ENCODE results near the gene FOXA3. TPM values are rescaled to one million over a fixed set of nuclear protein-coding genes. Genes with fewer than 3 reads are reported as not detected.
"Not testable (repeated sequence)": the region's sequence is repeated elsewhere in the genome, so short reads cannot be mapped to it uniquely, and the experiment has no call there.

The FOXA3 gene
- polyA plus RNA-seq, 1 donor, result 0.12 TPM

- no peak for DNase-seq
Observed at GRCh38 chr19:45887200-45887710, 23.1 kb downstream of the FOXA3 start.

GRCh38 chr19:45889210-45889885 lies 25.2 kb downstream of the FOXA3 start:
- no peak for DNase-seq

- no peak for DNase-seq
Observed at GRCh38 chr19:45890877-45891276, 26.8 kb downstream of the FOXA3 start.

DNA sequence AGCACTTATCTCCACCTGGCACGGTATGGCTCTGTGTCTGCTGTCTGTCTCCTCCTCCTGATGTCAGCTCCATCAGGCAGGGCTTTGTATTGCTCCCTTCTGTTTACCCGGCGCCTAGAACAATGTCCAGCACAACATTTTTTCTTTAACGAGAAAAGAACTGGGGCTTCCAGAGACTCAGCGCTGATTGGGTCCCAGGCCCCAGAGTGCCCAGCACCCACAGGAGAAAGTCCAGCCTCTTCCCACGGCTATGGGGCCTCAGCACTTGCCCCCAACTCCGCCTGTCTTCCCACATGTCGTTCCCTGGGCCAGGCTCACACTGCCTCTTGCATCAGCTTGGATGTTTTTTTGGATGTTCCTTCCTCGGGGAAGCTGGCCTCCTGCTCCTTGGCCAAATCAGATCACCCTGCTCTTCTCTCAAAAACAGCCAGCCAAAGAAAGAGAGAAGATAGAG lies 31.4 kb downstream of the FOXA3 start:
- DNase-seq, result no peak

DNA sequence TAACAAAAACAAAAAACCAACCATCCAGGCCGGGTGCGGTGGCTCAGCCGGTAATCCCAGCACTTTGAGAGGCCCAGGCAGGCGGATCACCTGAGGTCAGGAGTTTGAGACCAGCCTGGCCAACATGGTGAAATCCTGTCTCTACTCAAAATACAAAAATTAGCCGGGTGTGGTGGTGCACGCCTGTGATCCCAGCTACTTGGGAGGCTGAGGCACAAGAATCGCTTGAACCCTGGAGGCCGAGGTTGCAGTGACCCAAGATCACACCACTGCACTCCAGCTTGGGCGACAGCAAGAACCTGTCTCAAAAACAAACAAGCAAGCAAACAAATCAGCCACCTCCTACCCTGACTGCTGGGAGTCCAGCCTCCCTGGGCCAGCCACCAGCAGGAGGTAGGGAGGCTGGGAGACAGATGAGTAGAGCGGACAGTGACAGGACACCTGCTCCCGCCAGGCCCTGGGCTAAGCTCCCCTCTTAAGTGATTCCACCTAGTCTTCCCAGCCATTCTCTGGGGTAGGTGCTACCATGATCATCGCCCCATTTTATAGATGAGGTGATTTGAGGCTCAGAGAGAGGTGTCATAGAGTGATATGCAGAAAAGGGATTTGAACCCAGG lies 32.0 kb downstream of the FOXA3 start:
- DNase-seq, result not testable (repeated sequence)

DNA sequence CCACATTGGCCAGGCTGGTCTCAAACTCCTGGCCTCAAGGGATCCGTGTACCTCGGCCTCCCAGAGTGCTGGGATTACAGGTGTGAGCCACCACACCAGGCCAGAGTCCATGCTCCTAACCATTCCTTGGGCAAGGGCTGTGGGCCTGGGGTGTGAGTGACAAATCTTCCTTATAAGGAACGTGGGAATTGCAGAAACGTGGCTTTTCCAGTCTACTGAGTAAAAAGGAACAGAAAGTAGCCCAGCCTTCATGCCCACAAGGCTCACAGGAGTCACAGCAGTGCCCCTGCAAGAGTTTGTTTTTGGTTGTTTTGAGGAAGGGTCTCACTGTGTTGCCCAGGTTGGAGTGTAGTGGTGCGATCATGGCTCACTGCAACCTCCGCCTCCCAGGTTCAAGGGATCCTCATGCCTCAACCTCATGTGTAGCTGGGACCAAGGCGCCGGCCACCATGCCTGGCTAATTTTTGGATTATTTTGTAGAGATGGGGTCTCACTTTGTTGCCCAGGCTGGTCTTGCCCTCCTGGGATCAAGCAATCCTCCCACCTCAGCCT lies 33.2 kb downstream of the FOXA3 start:
- no peak for DNase-seq

- no peak for DNase-seq
Observed at GRCh38 chr19:45899253-45899652, 35.1 kb downstream of the FOXA3 start.

DNA sequence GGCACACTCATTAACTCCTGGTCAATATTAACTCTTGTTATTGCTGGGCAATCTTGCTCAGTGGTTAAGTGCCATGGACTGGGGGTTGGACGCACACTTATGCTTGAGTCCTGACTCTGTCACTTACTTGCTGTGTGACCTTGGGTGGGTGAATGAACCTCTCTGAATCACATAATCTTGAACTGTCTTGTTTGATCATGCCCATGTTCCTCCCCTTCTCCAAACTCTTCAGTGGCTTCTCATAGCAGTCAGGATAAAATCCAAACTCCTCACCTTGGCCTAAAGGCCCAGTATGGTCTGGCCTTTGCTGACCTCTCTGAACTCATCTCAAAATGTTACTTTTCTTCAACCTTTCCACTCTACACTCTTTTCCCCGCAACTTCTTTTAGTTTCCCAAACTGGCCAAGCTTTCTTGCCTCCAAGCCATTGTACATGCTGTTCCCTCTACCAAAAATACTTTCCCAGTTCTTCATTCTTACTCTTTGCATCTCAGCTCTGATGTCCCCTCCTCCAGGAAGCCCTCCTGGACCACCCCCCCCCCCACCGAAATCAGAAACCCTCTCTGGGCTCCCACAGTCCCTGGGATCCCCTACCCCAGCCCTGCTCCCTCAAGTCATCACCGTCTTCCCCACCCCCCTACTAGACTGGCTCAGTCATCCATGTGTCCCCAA lies 35.9 kb downstream of the FOXA3 start:
- DNase-seq, result no peak

- no peak for DNase-seq
Observed at GRCh38 chr19:45900738-45901431, 36.8 kb downstream of the FOXA3 start.

GRCh38 chr19:45901432-45901911 lies 37.3 kb downstream of the FOXA3 start:
- no peak for DNase-seq

DNA sequence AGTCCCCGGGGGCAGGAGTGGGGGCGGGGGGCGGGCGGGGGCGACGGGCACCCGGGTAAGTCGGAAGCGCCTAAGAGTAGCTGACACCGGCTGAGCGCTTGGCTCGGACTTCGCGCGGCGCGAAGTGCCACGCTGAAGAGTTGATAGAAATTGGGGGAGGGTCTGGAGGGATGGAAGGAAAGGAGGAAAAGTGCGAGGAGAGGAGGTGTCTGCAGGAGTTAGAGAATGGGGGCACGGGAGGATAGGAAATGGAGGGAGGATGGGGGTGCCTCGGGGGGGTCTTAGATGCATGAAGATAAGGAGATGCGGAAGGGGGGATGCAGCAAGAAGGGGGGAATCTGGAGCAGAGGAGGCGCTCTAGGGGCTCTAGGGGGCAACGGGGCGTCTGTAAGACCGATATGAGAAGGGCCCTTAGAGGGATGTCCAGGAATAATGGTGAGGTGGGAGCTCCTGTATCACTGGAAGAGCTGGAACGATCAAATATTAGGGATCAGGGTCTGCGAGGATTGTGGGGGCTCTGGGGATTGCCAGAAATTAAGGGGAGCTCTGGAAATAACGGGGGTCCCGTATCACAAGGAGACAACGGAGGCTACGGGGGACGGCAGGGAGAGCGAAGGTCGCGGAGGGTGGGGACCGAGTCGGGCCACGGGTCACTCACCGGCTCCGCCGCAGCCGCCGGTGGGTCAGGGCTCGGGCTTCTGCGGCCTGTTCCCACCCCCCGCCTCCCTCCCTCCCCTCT lies 38.0 kb downstream of the FOXA3 start, which contains the start of gene MYPOP:
Gene MYPOP (minus strand): TSS at position 702 of the 739 bp plus-strand sequence. CDS start 840 bp downstream, outside the sequence.
- DNase-seq, result no peak

GRCh38 chr19:45902651-45903625 lies 38.8 kb downstream of the FOXA3 start:
- peak; percentile 96 for DNase-seq

DNA sequence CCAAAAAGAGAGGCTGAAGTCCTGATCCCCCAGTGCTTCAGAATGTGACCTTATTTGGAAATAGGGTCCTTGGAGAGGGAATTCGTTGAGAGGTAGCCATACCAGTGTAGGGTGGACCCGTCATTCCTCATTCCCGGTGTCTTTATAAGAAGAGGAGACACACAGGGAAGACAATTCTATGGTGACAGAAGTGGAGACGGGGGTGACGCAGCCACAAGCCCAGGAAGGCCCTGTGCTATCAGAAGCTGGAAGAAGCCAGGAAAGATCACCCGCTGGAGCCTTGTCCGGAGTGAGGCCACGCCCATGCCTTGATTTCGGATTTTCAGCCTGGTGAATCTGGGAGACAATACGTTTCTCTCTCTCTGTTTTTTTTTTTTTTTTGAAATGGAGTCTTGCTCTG lies 40.9 kb downstream of the FOXA3 start:
- no peak for DNase-seq

DNA sequence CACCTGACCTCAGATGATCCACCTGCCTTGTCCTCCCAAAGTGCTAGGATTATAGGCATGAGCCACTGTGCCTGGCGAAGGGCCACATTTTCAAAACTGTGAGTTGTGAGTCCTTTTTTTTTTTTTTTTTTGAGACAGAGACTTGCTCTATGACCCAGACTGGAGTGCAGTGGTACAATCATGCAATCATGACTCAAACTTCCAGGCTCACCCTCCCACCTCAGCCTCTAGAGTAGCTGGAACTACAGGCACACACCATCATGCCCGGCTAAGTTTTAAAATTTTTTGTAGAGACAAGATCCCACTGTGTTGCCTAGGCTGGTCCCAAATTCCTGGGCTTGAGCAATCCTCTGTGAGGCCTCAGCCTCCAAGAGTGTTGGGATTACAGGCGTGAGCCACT lies 42.1 kb downstream of the FOXA3 start:
- no peak for DNase-seq

- no peak for DNase-seq
Observed at GRCh38 chr19:45908956-45909355, 44.8 kb downstream of the FOXA3 start.

DNA sequence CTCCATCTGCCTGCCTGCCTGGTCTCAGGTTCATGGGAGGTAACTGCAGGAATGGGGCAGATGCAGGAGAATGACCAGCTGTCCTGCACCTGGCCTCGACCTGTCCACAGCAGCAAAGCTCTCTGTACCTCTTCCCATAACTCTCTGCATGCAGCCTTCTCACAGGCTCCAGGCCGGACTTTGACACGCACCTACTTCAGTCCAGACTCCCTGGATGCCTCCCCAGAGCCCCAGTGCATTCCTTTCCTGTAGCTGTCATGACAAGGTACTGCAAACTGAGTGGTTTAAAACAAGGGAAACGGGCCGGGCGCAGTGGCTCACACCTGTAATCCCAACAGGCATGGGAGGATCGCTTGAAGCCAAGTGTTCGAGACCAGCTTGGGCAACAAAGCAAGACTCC lies 47.2 kb downstream of the FOXA3 start:
- no peak for DNase-seq

GRCh38 chr19:45913874-45914830 lies 50.0 kb downstream of the FOXA3 start, which contains the start of gene NANOS2:
Gene NANOS2 (minus strand): TSS chr19:45914778. CDS start chr19:45914693, 85 bp downstream.
- DNase-seq, result no peak

- DNase-seq, result no peak
Observed at GRCh38 chr19:45917421-45918091, 53.4 kb downstream of the FOXA3 start.
